ENCODE data around the gene PLA2G2A. TPM values are rescaled to one million over a fixed set of nuclear protein-coding genes. Genes with fewer than 3 reads are reported as not detected.
"Not testable (repeated sequence)": the region's sequence is repeated elsewhere in the genome, so short reads cannot be mapped to it uniquely, and the experiment has no call there.

Gene PLA2G2A
- total RNA-seq, 1 donor from 2014 or later, result not detected

DNA sequence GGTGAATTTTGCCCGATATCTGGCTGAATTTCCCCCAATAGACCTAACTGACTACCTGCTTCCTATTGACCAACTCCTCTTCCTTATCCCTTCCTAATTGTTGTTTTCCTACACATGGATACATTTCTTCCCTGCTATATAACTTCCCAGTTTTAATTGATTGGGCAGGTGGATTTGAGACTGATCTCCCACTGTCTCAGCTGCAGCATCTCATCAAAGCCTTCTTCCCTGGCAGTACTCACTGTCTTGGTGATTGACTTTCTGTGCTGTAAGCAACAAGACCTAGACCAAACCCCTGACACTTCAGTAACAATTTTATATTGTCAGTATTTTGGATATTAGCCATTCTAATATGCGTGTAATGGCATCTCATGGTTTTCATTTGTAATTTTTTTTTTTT lies 11.3 kb upstream of the PLA2G2A start:
- Mint-ChIP-seq H3K27ac (ENCODE audit: unreplicated experiment) (no peak overlapping the region), H3K4me1 (ENCODE audit: low read depth, unreplicated experiment) (no peaks in the 10 kb centered on the region), H3K9me3 (ENCODE audit: unreplicated experiment) (no peaks in the 10 kb centered on the region), H3K27me3 (ENCODE audit: low read depth, unreplicated experiment) (peaks cover 31% of the 10 kb centered on the region), H3K4me3 (ENCODE audit: unreplicated experiment) (no peak overlapping the region), H3K36me3 (ENCODE audit: low read depth, unreplicated experiment) (no peaks in the 10 kb centered on the region)
- H4K20me1 ChIP-seq (ENCODE audit: insufficient read depth, low read length), result no peaks in the 10 kb centered on the region
- no peak overlapping the region for H3K4me2 ChIP-seq (ENCODE audit: low read length)
- no peak overlapping the region for H3K27ac ChIP-seq (ENCODE audit: low read depth, low read length)
- no peaks in the 10 kb centered on the region for H3K4me1 ChIP-seq (ENCODE audit: insufficient read depth, low read length)
- no peaks in the 10 kb centered on the region for H3K36me3 ChIP-seq (ENCODE audit: insufficient read depth, low read length)
- FAIRE-seq (no peak), DNase-seq (ENCODE audit: low read depth) (no peak)
- H3K79me2 ChIP-seq (ENCODE audit: insufficient read depth, low read length), result no peaks in the 10 kb centered on the region
- peaks cover 35% of the 10 kb centered on the region for H3K27me3 ChIP-seq (ENCODE audit: insufficient read depth, low read length)
- H3K4me3 ChIP-seq (ENCODE audit: insufficient read depth, low read depth, low read length), result no peak overlapping the region
- no peak overlapping the region for H3K9ac ChIP-seq (ENCODE audit: low read length)
- no peak overlapping the region for H2AFZ ChIP-seq (ENCODE audit: low read depth, low read length)
- H3K9me3 ChIP-seq (ENCODE audit: insufficient read depth, low read depth, low read length), result no peaks in the 10 kb centered on the region
- TF ChIP-seq, protein P1, sequence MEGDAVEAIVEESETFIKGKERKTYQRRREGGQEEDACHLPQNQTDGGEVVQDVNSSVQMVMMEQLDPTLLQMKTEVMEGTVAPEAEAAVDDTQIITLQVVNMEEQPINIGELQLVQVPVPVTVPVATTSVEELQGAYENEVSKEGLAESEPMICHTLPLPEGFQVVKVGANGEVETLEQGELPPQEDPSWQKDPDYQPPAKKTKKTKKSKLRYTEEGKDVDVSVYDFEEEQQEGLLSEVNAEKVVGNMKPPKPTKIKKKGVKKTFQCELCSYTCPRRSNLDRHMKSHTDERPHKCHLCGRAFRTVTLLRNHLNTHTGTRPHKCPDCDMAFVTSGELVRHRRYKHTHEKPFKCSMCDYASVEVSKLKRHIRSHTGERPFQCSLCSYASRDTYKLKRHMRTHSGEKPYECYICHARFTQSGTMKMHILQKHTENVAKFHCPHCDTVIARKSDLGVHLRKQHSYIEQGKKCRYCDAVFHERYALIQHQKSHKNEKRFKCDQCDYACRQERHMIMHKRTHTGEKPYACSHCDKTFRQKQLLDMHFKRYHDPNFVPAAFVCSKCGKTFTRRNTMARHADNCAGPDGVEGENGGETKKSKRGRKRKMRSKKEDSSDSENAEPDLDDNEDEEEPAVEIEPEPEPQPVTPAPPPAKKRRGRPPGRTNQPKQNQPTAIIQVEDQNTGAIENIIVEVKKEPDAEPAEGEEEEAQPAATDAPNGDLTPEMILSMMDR (IDR thresholded peaks at IDR 0.05; ENCODE audit: insufficient read depth, low read depth, low read length), result no peak
- TF ChIP-seq EZH2 (IDR thresholded peaks at IDR 0.05; ENCODE audit: insufficient read depth, low read length), result no peak

DNA sequence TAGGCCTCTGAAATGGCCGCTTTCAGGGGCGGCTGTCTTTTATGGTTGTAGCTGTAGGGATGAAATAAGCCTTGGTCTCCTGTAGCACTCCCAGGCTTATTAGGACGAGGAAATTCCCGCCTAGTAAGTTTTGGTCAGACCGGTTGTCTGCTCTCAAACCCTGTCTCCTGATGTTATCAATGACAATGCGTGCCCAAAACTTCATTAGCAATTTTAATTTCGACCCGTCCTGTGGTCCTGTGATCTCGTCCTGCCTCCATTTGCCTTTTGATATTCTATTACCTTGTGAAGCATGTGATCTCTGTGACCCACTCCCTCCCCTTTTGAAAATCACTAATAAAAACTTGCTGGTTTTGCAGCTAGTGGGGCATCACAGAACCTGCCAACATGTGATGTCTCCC lies 10.8 kb upstream of the PLA2G2A start:
- not testable (repeated sequence) for DNase-seq (ENCODE audit: low read depth); H3K27ac ChIP-seq (ENCODE audit: low read depth, low read length); H3K4me1 ChIP-seq (ENCODE audit: insufficient read depth, low read length); H3K79me2 ChIP-seq (ENCODE audit: insufficient read depth, low read length); H3K4me3 Mint-ChIP-seq (ENCODE audit: unreplicated experiment); H3K4me2 ChIP-seq (ENCODE audit: low read length); H3K9ac ChIP-seq (ENCODE audit: low read length); H4K20me1 ChIP-seq (ENCODE audit: insufficient read depth, low read length); H3K9me3 Mint-ChIP-seq (ENCODE audit: unreplicated experiment); H3K36me3 Mint-ChIP-seq (ENCODE audit: low read depth, unreplicated experiment); H3K27ac Mint-ChIP-seq (ENCODE audit: unreplicated experiment); H3K4me1 Mint-ChIP-seq (ENCODE audit: low read depth, unreplicated experiment); FAIRE-seq; H3K36me3 ChIP-seq (ENCODE audit: insufficient read depth, low read length); H3K4me3 ChIP-seq (ENCODE audit: insufficient read depth, low read depth, low read length); H3K9me3 ChIP-seq (ENCODE audit: insufficient read depth, low read depth, low read length); H2AFZ ChIP-seq (ENCODE audit: low read depth, low read length)
- peaks cover 31% of the 10 kb centered on the region for H3K27me3 Mint-ChIP-seq (ENCODE audit: low read depth, unreplicated experiment)
- peaks cover 35% of the 10 kb centered on the region for H3K27me3 ChIP-seq (ENCODE audit: insufficient read depth, low read length)

DNA sequence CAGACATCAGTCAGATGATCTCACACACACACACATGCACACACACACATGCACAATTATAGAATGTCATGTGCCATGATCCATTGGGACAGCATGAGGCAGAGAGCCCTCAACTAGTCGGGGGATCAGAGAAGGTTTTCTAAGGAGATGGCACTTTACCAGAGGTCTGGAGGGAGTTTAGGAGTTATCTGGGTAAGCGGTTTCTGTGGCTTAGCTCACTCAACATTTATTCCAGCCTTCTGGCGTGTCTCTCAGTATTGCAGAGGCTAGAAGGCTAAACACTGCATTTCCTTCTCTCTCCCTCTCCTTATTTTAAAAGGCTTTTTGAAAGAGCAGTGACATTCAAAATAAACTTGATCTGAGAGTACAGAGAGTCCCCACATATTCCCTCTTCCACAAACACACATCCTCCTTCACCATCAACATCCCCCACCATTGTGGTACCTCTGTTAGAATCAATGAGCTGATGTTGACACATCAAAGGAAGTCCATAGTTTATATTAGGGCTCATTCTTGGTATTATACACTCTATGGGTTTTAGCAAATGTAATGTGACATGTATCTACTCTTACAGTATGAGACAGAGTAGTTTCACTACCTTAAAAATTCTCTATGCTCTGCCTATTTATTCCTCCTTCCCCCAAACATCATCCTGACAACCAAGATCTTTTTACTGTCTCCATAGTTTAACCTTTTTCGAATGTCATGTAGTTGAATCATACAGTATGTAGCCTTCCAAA lies 9.0 kb upstream of the PLA2G2A start:
- no peaks in the 10 kb centered on the region for H3K36me3 ChIP-seq (ENCODE audit: insufficient read depth, low read length)
- H3K27me3 Mint-ChIP-seq (ENCODE audit: low read depth, unreplicated experiment), result peaks cover 31% of the 10 kb centered on the region
- no peak overlapping the region for H3K27ac Mint-ChIP-seq (ENCODE audit: unreplicated experiment)
- H2AFZ ChIP-seq (ENCODE audit: low read depth, low read length), result no peak overlapping the region
- no peaks in the 10 kb centered on the region for H4K20me1 ChIP-seq (ENCODE audit: insufficient read depth, low read length)
- H3K4me3 ChIP-seq (ENCODE audit: insufficient read depth, low read depth, low read length), result no peak overlapping the region
- H3K79me2 ChIP-seq (ENCODE audit: insufficient read depth, low read length), result no peaks in the 10 kb centered on the region
- no peaks in the 10 kb centered on the region for H3K36me3 Mint-ChIP-seq (ENCODE audit: low read depth, unreplicated experiment)
- no peak overlapping the region for H3K4me2 ChIP-seq (ENCODE audit: low read length)
- DNase-seq (ENCODE audit: low read depth) (no peak), FAIRE-seq (no peak)
- no peak overlapping the region for H3K4me3 Mint-ChIP-seq (ENCODE audit: unreplicated experiment)
- H3K9ac ChIP-seq (ENCODE audit: low read length), result no peak overlapping the region
- no peaks in the 10 kb centered on the region for H3K9me3 Mint-ChIP-seq (ENCODE audit: unreplicated experiment)
- no peak overlapping the region for H3K27ac ChIP-seq (ENCODE audit: low read depth, low read length)
- H3K27me3 ChIP-seq (ENCODE audit: insufficient read depth, low read length), result peaks cover 33% of the 10 kb centered on the region
- H3K4me1 ChIP-seq (ENCODE audit: insufficient read depth, low read length), result no peaks in the 10 kb centered on the region
- TF ChIP-seq, protein P1 (IDR thresholded peaks at IDR 0.05; ENCODE audit: insufficient read depth, low read depth, low read length), result no peak
- TF ChIP-seq EZH2 (IDR thresholded peaks at IDR 0.05; ENCODE audit: insufficient read depth, low read length), result no peak
- H3K4me1 Mint-ChIP-seq (ENCODE audit: low read depth, unreplicated experiment), result no peaks in the 10 kb centered on the region
- no peaks in the 10 kb centered on the region for H3K9me3 ChIP-seq (ENCODE audit: insufficient read depth, low read depth, low read length)

Data from astrocyte (in vitro differentiated cells and primary cell).